GM19397 (cell line): ENCODE results near the gene MYOD1.
A peak's percentile ranks its signal among the peaks of the same experiment; 100 is the strongest.

ENCODE experiments used
- ATAC-seq: cut with Tn5 transposase; IDR thresholded peaks from one replicate; pipeline ENCODE4 v1.9.1; 2021; ENCODE audit warnings: mild to moderate bottlenecking, moderate library complexity; ENCODE audit not compliant: unreplicated experiment

Gene MYOD1

DNA sequence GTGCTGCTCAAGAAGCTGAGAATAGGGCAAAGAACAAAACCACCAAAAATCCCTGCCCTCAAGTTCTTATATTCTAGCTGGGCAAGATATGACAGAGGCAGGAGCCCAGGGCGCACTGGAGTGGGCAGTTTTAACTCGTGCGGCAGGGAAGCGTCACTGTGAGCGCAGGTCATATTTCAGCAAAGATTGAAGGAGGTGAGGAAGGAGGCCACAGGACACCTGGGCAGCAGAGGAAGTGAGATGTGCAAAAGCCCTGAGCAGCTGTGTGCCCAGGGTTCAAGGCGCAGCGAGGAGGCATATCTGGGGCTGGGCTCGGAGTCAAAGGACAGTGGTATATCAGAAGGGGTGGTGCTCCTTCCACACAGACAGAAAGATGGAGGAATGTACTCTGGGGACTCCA is 28.7 kb downstream of the MYOD1 start:
- no peak for ATAC-seq

DNA sequence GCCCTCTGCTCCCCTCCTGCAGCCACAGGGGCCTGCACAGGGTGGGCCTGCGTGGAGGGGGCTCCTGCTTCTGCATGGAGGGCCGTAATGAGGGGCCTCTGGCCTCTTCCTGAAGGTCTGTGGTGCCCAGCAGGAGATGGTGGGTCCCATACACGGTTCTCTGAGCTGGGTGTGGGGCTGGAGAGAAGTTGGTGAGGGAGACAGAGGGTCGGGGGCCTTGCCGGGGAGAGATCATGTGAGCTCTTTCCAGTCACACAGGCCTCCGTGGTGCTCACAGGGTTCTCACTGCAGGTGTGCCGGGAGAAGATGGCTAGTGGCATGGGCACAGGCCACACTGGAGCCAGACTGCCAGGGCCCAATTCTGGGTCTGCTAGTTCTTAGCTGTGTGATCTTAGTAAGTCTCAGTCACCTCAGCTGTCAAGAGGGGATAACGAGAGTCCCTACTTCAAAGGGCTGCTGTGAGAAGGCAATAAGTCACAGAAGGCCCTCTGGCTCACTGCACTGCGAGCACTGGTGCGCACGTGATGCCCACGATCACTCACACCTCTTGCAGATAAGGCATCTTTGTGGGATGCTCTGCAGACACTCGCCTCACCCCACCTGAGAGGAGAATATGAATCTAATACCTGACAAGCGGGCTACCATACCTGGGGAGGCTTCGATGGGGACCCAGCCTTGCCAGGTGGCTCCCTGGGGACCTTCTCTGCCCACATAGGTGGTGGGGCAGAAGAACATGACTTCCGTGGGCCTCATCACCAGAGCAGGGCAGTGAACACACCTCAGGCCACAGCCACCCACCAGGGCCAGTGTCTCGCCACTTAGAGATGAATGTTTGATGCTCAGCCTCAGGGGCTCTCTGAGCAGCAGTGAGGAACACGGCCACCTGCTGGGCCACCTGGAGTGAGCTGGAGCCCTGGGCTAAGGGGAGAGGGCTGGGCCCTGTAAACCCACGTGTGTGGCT is 29.7 kb downstream of the MYOD1 start:
- ATAC-seq, result no peak

DNA sequence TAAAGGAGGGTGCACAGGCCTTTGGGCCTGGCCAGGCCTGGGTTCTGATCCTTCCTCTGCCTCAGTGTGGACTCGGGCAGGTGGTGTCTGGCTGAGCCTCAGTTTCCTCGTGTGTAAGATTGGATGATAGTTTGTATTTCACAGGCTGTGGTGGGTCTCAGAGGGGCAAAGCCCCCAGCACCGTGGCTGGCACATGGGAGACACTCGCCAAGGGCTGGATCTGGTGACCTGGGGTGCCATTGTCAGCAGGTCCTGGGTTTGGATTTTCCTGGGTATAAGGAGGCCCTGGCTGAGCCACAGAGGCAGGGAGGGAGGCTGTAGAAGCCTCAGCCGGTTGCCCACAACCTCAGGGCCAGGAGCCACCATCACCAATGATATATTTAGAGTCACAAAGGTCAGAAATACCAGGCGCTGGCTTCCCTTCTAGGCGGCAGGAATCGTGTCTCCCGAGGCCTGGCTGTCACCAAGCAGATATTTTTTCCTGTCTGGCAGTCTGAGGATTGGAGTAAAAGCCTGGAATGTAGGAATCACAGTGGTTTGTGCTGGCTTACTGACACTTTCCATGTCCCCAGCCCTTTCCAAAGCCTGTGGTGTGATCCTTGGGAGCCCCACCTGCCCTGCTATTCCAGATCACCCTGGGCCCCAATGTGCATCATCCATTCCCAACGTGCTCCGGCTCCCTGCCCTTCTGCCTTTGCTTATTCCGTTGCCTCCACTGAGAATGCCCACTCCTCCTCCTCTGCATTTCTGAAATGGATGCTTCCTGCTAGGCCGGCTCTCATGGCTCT is 30.8 kb downstream of the MYOD1 start:
- ATAC-seq, result no peak

DNA sequence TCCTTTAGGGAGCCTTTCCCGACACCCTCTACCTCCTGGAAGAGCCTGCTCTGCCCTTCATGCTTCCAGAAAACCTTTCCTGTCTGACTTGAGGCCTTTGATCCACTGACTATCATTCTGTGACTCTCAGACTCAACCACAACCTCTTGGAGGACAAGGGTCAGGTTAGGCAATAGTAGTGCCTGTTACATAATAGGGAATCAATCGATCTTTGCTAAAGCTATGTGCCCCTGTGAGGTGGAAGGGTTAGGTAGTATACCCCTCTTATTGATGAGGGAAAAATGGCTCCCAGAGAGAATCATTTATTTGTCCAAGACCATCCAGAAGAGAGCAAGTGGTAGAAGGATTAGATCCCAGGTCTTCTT is 31.4 kb downstream of the MYOD1 start:
- no peak for ATAC-seq

DNA sequence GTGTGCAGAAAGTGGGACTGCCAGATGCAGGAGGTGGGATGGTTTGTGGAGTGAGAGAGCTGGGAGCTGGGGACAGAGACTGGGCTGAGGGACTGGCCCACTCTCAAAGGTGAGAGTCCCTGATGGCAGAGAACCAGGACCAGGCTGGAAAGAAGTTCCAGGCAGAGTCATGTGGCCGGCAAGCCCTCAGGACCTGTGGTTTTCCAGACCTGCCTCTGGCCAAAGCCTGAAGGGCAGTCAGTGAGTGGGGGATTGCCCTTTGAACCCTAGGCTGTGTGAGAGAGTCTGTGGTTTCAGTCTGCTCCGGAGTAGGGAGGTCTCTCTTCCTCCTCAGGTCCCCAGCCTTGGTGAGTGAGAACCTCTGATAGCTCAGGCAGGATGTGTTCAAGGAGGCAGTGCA is 32.2 kb downstream of the MYOD1 start:
- ATAC-seq, result no peak

DNA sequence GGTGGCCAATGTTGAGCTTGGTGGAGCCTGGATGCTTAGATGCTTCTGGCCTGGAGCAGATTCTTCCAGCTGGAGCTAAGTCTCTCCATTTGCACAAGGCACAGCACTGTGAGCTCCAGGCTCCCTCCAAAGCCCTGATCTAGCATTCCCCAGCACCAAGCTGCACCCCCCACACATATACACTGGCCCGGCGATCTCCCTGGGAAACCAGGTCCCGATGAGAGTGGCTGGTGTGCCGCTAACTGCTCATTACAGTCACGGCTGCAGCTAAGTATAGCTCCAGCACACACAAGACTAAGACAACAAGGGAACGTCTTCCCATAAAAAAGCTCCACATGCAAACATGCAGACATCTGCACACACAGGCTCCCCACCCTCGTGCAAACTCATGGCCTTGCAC is 32.8 kb downstream of the MYOD1 start:
- ATAC-seq, result no peak

DNA sequence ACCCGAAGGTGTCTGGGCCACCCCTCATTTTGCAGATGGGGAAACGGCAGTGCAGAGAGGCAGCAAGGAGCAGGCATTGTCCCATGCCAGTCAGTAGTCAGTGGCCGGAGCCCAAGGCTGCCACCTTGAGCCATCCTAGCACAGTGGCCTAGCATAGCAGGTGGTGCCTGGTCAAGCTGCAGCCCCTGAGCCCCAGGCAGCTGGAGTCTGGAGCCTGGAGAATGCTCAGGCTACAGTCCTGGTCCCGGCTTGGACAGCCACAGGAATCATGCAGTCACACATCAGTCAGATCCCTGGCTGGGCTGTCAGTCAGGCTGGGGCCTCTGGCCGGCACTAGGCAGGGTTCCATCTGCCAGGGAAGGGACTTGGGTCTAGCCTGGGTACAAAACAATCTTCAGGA is 33.8 kb downstream of the MYOD1 start:
- ATAC-seq, result no peak

DNA sequence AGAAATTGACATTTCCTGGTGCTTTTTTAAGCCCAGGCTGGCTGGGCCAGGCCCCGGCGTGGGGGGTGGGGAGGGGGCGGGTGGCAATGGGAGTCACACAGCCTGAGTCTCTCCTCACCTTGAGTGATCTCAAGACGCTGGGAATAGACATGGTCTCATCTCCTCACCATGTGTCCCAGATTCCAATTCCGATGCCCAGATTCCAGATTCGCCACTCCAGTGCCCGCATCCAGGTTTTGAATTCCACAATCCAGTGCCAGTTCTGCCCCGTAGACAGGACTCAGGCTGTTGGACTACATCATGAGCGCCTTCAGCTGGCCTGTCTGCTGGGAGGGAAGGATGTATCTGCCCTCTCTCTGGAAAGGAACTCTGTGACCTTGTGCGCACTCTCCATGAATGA is 34.3 kb downstream of the MYOD1 start:
- no peak for ATAC-seq

DNA sequence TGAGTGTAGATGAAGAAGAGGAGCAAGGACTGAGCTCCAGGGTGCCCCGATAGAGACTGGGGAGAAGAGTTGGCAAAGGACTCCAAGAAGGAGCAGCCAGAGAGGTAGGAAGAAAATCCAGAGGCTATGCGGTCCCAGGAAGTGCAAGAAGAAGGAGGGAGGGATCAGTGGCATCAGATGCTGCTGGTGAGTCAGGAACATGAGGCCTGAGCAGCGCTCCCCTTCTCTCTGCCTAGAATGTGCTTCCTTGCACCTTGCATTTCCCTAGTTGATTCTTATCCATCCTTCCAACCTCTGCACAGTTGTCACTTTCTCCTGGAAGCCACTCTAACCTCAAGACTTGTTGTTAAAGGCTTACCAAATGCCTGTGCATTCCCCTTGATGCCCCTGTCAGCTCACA is 36.5 kb downstream of the MYOD1 start:
- no peak for ATAC-seq

DNA sequence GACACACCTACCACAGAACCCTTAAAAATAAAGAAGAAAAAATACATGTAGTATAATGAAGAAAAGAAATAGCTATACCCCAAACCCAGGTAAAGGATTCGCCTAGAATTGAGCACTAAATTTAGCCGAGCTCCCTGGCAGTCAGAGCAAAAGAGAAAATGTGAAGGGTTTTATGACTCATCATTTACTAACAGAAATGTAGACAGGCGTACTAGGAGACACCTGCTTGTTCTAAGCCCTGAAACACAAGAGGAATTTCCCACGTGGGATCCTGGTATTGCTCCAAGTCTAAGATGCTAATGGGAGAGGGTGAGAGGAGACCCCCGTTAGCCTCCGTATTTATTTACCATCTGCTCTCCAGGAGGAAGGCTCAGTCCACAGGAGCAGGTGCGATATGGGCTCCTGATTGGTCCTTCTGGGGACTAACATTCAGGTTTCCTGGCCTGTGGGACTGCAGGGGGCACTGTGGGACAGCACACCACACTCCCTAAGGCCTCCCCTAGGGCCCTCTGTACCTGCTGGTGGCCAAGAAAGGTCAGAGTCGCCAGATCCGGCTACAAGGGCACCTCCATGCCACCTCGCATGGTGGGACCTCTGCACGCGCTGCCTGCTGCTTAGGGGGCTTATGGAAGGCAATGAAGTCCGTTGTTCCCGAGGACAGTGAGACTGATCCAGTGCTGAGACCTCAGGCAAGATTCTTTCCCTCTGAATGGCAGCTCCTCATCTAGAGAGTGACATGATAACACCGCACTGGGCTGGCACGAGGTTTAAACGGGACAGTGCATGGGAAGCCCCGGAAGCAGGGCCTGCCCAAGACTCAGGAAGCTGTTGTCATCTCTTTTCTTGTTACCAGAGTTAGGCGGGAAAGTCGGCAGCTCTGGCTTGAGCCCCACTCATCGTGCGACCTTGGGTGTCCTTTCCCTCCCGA is 41.0 kb downstream of the MYOD1 start:
- peak; percentile 65 for ATAC-seq

DNA sequence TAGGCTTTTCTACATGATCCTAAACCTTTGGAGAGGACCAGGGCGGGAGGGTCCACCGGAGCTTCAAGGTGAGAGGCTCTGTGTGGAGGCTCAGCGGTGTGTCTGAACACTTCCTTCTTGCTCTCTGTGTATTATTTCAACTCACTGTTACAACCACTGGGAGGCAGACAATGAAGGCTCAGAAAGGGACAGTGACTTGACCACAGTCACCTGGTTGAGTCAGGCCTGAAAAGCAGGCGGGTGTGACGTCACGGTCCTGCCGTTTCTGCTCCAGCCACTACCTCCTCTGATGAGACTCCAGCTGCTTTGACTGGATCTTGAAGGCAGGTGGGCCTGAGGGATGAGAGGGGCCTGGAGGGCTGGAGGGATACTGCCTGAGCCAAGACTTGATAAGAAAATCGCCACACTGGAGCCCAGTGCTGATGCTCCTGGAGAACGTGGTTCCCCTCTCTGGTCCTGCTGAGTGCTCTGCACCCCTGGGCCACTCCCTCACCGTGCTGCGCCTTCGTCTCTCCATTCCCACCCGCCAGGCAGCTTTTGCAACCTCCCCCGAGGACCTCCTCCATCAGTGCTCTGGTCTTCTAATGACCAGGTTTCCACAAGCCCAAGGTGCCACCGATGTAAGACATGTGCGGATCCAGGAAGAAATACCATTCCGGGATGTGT is 43.1 kb downstream of the MYOD1 start:
- ATAC-seq, result no peak

DNA sequence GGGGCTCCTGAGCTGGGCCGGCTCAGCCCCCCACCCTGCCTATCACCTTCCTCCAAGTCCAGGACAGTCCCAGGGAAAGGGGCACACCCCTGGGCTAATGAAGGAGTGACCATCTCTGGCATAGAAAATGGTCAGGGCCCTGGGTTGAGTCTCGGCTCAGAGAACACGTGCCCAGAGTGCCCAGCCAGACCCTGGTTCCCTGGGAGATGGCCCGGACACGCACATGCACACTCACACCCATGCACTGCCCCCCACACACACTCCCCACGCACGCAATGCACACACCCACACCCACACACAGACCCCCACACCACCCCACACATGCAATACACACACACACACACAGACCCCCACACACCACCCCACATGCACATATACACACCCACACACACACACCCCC is 43.9 kb downstream of the MYOD1 start:
- ATAC-seq, result no peak

DNA sequence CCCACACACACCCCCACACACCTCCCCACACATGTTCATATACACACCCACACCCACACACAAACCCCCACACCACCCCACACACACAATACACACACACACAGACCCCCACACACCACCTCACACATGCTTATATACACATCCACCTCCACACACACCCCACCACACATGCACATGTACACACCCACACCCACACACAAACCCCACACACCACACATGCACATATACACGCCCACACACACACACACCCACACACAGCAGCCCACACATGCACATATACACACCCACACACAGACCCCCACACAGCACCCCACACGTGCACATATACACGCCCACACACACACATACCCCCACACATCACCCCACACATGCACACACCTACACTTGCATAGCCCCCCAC is 44.3 kb downstream of the MYOD1 start:
- no peak for ATAC-seq

DNA sequence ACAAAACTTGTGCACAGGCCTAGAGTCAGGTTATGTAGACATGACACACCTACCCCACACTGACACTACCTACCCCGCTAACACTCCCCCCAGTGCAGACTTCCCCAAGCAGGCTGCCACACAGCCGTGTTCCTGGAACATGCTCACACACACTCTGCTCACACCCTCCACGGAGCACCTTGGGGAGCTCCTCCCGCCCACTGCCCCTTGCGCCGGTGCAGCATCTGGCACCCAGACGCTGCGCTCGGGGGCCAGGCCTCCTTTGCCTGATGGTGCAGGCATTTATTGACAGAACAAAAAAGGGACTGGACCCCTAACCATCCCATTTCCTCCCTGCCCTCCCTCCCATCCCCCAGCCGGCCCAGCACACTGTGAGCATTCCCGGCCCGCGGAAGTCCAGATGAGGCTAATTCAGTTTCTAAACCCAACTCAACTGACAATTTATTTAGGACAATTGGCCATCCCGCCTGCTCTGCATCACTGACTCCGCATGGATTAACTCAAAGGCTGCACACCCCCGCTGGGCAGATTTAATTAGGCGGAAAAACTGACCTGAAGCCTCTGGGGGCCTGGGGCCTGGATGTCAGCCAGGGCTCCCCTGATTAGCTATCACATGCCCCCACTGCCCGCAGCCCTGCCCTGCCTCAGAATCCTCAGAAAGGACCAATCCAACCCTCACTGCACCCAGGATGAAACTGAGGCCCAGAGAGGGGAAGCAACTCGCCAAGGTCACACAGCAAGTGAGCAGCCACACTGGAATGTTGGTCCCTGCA is 45.3 kb downstream of the MYOD1 start:
- no peak for ATAC-seq

DNA sequence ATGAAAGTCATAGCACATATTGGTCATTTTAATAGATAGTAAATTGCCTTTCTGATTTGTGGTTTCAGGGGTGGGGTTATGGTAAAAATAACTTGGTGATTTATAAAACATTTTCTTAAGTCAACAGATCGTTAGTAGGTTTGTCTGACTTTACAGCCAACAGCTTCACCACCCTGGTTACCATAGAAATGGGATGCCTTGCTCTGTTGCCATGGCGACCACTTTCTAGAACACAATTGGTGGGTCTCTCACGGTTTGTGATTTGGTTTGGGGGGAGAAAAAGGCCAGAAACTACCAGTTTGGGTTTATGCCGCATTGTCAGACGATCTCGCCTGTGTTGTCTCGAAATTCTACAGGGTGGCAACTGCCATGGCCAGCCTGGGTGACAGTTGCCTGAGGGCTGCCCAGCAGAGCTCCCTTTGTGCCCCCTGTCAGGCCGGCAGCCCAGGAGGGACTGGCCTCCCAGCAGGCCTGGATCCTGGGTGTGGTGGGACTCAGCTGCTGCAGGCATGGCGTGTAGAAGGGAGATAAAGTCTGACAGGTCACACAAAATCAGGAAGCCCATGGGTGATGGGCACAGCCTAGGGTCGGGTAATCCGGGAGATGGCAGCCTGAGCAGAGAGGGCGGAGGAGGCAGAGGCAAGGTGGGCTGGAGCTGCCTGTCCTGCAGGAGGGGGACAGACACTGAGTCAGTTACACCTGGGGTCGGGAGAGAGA is 46.1 kb downstream of the MYOD1 start:
- no peak for ATAC-seq

DNA sequence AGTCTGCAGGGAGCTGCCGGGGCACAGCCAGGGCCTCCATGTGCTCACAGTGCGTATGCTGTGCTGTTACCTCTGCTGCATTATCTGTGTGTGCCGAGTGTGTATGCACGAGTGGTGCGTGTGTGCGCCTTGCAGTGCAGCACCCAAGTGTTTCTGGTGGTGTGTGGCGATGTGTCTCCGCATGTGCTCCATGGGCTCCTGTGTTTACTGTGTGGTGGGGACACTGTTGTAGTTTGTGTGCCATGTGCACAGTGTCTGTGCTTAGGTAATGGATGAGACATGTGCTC is 46.6 kb downstream of the MYOD1 start:
- ATAC-seq, result no peak

DNA sequence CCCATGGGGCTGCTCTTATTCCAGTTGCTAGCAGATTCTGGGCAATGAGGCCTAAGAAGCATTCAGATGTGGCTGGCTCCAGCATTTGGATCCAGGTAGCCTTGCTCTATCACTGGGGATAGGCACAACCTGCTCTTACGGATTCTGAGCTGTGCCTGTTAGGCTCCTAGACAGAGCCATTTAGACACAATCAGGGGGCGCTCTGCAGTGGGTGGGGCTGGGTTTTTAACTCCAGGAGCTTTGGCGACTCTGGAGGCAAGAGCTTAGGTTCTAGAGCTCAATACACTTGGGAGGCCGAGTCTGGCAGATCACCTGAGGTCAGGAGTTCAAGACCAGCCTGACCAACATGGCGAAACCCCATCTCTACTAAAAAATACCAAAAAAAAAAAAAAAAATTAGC is 47.2 kb downstream of the MYOD1 start:
- ATAC-seq, result no peak

DNA sequence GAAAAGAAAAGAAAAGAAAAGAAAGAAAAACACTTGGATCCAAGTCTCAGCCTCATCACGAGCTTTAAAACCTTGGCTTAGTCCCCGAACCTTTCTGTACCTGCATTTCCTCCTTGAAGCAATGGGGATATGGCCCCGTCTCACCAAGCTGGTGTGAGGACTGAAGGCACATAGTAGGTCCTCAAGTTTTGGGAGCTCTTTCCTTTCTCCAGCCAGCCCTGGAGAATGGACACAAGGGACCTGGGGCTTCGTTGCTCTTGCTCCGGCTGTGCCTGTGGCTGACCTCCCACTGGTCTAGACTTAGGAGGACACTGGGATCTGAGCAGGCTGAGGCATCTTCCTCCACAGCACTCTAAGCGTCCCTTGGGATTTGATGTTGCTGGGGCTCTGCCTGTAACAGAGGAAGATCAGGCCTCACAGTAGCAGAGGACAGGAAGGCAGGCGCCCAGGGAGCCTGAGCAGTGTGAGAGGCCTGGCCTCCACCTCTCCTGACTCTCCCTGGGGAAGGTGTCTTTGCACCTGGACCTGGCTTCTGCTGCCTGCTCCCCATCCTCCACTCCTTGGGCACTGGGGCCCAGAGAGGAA is 48.0 kb downstream of the MYOD1 start:
- ATAC-seq, result no peak

DNA sequence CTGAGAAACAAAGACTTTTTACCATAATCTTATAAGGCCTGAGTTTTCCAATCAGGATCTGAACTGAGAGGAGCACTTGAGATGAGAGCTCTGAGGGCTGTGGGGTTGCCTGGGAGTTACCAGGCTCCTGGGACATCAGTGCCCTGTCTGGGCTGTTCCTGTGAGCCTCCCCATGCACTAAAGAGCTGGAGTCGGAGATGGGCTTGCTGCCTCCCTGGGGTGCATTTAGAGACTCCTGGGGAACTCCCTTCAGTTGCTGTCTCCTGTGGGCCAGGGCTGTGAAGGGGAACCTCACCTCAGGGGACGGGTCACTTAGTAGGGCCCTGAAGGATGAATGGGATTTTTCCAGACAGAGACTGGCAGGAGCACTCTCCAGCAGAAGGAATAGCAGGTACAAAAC is 48.5 kb downstream of the MYOD1 start:
- no peak for ATAC-seq
